Endothelial cell (in vitro differentiated cells): ENCODE data around the gene PPP1R1B. TPM values are rescaled to one million over a fixed set of nuclear protein-coding genes. Genes with fewer than 3 reads are reported as not detected.

Experiments used
- DNase-seq: peaks from one replicate; pipeline ENCODE4 v3.0.0; 2021; ENCODE audit warnings: low spot score
- H3K27ac Mint-ChIP-seq: one replicate; pipeline ENCODE4 v1.8.0; 2021; ENCODE audit warnings: mixed read lengths, inconsistent platforms; ENCODE audit not compliant: unreplicated experiment
- H3K27me3 Mint-ChIP-seq: one replicate; pipeline ENCODE4 v1.8.0; 2021; ENCODE audit warnings: mild to moderate bottlenecking, moderate library complexity, mixed read lengths, inconsistent platforms; ENCODE audit not compliant: unreplicated experiment
- H3K36me3 Mint-ChIP-seq: one replicate; pipeline ENCODE4 v1.8.0; 2021; ENCODE audit warnings: mild to moderate bottlenecking, low read depth, mixed read lengths, inconsistent platforms; ENCODE audit not compliant: unreplicated experiment
- H3K4me1 Mint-ChIP-seq: one replicate; pipeline ENCODE4 v1.8.0; 2021; ENCODE audit warnings: mild to moderate bottlenecking, mixed read lengths, inconsistent platforms; ENCODE audit not compliant: unreplicated experiment
- H3K4me3 Mint-ChIP-seq: one replicate; pipeline ENCODE4 v1.8.0; 2021; ENCODE audit warnings: mild to moderate bottlenecking, mixed read lengths, inconsistent platforms; ENCODE audit not compliant: unreplicated experiment
- H3K9me3 Mint-ChIP-seq: one replicate; pipeline ENCODE4 v1.8.0; 2021; ENCODE audit warnings: mixed read lengths, inconsistent platforms; ENCODE audit not compliant: unreplicated experiment
- CTCF ChIP-seq: fragments of 200-600 bp; sonication (generic); IDR thresholded peaks from one replicate; pipeline ENCODE4 v1.5.0; 2021; ENCODE audit warnings: antibody characterized with exemption; ENCODE audit not compliant: unreplicated experiment
- total RNA-seq: library from RNA; stranded (reverse); fragmentation: NEBNext Ultra II Directional; extraction: Animal tissue kit (Norgen Biotek cat#: 25700); gene quantifications from one replicate; pipeline ENCODE4 v1.2.1, GENCODE V29; 2021; ENCODE audit not compliant: unreplicated experiment

Gene PPP1R1B
- total RNA-seq, 1 donor from 2014 or later: not detected

GRCh38 chr17:39612291-39612894 lies 14.4 kb upstream of the PPP1R1B start:
- no peak for DNase-seq
- Mint-ChIP-seq H3K27ac (no peak overlapping the region), H3K27me3 (peaks cover 23% of the 10 kb centered on the region), H3K36me3 (peaks cover 3% of the 10 kb centered on the region), H3K4me3 (no peak overlapping the region), H3K9me3 (no peaks in the 10 kb centered on the region), H3K4me1 (no peaks in the 10 kb centered on the region)
- no peak for TF ChIP-seq CTCF

- TF ChIP-seq CTCF: no peak
- Mint-ChIP-seq H3K4me3 (no peak overlapping the region), H3K27me3 (peaks cover 24% of the 10 kb centered on the region), H3K27ac (no peak overlapping the region), H3K9me3 (no peaks in the 10 kb centered on the region), H3K4me1 (no peaks in the 10 kb centered on the region), H3K36me3 (peaks cover 3% of the 10 kb centered on the region)
- DNase-seq: no peak
Observed at GRCh38 chr17:39612935-39613464, 13.8 kb upstream of the PPP1R1B start.

- Mint-ChIP-seq H3K4me1 (no peaks in the 10 kb centered on the region), H3K36me3 (peaks cover 3% of the 10 kb centered on the region), H3K9me3 (no peaks in the 10 kb centered on the region), H3K27ac (no peak overlapping the region), H3K27me3 (peaks cover 20% of the 10 kb centered on the region), H3K4me3 (no peak overlapping the region)
- TF ChIP-seq CTCF: no peak
- no peak for DNase-seq
Observed at GRCh38 chr17:39614545-39615157, 12.1 kb upstream of the PPP1R1B start.

GRCh38 chr17:39615434-39615833 lies 11.3 kb upstream of the PPP1R1B start:
- TF ChIP-seq CTCF: no peak
- no peak overlapping the region for H3K27ac Mint-ChIP-seq
- H3K9me3 Mint-ChIP-seq: no peaks in the 10 kb centered on the region
- H3K27me3 Mint-ChIP-seq: peaks cover 20% of the 10 kb centered on the region
- no peaks in the 10 kb centered on the region for H3K4me1 Mint-ChIP-seq
- DNase-seq: no peak
- peaks cover 3% of the 10 kb centered on the region for H3K36me3 Mint-ChIP-seq
- no peak overlapping the region for H3K4me3 Mint-ChIP-seq

- H3K36me3 Mint-ChIP-seq: no peaks in the 10 kb centered on the region
- no peak overlapping the region for H3K4me3 Mint-ChIP-seq
- H3K9me3 Mint-ChIP-seq: no peaks in the 10 kb centered on the region
- no peak for DNase-seq
- no peak for TF ChIP-seq CTCF
- H3K27ac Mint-ChIP-seq: no peak overlapping the region
- peaks cover 22% of the 10 kb centered on the region for H3K27me3 Mint-ChIP-seq
- no peaks in the 10 kb centered on the region for H3K4me1 Mint-ChIP-seq
Observed at GRCh38 chr17:39617100-39617445, 9.7 kb upstream of the PPP1R1B start.
